AG08396 (cell line): ENCODE measurements around the gene LRRC74B.
"Not testable (repeated sequence)": the region's sequence is repeated elsewhere in the genome, so short reads cannot be mapped to it uniquely, and the experiment has no call there.

Experiments
- DNase-seq: peaks from one replicate; pipeline ENCODE4 v3.0.0; 2012; ENCODE audit warnings: low spot score, mixed read lengths

Gene LRRC74B

DNA sequence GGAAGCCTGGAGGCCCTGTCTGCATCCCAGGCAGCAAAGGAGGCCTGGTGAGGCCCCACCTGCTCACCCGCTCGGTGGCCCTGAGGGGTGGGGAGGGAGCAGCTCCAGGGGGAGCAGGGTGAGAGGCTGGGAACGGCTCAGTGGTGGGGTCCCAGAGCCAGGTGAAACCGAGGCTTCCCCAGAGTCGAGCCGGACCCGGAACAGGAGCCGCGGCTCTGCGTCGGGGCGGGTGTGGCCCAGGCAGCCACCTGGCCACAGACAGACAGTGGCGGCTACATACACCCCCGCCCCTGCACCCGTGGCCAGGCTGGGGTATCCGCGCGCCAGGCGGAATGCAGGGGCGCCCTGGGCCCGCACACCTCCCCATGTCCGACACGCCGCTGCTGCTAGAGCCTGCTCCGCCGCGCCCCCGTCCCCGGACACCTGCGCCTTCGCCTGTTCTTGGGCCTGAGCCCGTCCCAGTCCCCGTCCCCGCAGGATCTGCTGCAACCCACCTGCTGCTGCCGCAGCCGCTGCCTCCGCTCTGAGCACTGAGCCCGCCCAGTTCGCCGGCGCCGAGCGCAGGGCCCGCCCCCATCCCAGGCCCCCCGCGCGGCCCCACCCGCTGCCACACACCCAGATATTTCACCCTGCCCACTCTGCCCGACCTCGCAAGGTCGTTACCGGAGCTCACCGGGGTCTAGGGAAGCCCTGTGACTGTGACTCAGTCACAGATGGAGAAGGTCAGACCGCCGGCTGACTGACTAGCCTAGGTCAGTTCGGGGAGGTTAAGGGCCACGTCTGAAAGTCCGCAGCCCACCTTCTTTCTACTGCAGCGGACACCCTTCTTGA, 13.5 kb upstream of the LRRC74B start, which contains the start of gene SLC7A4:
TSS of gene SLC7A4 (minus strand) at position 525 of the 831 bp plus-strand sequence. CDS start 749 bp downstream, outside the sequence.
- no peak for DNase-seq

DNA sequence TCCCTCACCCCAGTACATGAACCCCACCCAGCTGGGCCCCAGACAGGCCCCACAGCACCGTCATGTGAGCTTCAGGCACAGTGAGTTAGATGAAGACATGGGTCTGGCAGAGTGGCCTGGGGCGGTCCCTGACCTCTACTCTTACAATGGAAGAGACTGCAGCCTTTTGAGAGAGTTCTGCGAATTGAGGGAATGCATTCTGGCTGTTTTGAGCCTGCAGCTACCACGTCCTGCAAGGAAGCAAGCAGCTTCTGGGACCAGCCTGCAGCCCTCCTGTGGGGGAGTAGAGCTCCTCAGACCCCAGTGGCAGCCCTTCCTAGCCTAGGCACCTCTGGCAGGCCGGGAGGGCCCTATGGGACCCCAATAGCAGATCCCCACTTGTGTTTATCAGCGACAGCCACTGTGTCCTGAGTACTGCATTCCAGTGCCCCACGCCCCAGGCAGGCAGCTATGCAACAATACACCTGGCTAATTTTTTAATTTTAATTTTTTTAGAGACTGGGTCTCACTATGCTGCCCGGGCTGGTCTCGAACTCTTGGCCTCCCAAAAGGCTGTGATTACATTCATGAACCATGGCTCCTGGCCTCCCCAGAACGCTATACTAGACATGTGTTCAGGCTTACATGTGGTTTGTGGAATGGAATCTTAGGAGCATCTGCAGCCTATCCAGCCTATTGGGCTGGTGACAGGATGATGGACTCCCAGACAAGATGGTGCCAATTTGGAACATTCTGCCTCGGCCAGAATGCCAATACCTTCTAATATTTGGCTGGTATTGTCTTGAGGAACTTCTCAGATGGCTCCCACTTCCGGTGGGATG, 12.7 kb upstream of the LRRC74B start:
- DNase-seq: no peak

DNA sequence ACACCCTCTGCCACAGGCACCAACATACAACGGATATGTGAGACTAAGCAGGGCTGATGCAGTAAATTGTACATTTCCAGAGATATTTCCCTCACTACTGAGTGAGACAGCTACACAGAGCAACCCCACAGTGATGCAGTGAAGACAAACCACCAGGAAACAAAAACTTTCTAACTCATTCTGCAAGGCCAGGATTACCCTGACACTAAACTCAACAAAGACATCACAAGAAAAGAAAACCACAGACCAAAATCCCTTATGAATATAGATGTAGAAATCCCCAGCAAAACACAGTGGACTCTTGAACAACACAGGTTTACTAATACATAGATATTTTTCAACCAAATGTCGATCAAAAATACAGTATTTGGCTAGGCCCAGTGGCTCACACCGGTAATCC, 11.9 kb upstream of the LRRC74B start:
- DNase-seq: no peak

DNA sequence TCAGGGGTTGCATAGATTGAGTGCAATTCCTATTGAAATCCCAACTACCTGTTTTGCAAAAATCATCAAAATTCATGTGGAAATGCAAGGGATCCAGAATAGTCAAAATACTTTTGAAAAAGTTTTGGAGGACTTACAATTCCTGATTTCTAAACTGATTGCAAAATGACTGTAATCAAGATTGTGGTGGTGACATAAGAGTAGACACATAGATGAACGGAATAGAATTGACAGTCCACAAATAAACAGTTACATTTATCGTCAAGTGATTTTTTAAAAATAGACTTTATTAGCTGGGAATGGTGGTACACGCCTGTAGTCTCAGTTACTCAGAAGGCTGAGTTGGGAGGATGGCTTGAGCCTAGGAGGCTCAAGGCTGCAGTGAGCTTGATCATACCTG, 10.8 kb upstream of the LRRC74B start:
- no peak for DNase-seq

DNA sequence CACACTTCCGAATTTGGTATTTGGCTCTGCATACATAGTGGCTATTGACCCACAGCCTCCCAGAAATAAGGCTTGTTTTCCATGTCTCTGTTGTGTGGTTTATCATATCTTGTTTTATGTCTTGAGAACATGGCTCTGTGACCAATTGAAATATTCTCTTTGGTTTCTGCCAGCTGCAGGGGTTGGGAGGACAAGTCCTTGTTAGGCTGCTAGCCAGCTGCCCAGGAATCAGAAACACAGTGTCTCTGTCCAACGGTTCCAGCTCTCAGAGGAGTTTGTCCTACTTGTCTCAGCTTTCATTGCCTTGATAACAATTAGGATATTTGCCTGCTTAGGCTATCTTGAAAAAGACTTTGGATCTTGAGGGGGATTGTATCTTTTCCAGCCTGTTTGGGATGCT, 7.3 kb upstream of the LRRC74B start:
- no peak for DNase-seq

DNA sequence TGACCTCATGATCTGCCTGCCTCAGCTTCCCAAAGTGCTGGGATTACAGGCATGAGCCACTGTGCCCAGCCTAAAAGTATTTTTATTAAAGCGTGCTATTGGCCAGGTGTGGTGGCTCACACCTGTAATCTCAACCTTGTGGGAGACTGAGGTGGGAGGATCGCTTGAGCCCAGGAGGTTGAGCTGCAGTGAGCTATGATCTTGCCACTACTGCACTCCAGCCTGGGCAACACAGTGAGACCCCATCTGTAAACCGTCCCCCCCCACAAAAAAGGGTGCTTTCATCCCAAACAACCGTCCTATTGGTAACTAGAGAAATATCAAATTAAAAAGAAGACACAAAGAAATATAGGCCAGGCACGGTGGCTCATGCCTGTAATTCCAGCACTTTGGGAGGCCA, 6.6 kb upstream of the LRRC74B start:
- not testable (repeated sequence) for DNase-seq

DNA sequence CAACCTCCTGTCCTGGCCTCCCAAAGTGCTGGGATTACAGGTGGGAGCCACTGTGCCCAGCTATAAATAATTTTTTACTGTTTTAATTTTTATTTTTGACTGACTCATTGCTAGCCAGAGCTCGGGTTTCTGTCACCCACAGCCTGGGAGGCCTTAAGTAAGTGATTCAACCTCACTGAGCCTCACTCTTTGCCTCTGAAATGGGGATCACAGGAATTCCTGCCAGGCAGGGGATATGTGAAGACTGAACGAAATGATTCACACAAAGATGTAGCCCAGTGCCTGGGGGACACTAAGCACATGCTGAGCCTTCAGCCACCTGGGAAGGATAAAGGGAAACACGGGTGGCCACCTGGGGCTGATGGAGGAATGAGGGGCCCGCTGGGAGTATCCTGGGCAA, 3.8 kb upstream of the LRRC74B start:
- no peak for DNase-seq

DNA sequence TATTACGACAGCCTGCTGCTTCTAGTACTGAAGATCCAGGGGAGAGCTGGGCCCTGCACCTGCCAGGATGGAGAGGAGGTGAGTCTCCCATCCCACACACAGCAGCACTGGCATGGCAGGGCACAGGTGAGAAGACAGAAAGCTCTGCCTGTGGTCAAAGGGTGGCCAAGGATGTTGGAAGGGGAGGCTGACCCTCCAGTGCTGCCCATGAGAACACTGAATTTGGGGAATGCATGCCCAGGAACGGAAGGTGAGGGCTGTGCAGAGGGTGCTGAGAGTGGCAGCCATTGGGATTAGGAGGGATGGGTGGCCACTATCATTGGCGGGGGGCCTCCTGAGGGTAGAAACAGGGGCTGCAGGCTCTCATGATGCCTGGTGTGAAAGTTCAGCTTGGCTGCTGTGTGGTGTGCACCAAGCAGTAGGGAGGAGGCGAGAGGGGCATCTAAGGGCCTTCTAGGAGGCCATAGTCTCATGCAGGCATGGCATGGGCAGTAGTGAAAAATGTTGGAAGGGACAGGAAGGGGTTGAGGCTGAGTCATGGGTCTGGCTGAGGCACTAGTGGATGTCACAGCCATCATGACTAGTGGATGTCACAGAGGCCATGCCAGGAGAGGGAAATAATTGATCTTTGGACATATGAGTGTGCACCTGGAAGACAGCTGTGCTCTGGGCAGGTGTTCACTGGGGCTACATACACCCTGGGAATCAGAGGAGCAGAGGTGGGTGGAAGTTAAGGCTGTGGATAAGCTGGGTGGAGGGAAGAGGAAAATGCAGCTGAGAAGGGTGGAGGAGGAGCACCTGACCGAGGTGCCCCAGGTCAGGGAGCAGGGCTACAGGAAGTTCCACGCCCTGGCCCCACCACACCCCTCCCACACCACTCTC, 2.5 kb upstream of the LRRC74B start:
- no peak for DNase-seq

DNA sequence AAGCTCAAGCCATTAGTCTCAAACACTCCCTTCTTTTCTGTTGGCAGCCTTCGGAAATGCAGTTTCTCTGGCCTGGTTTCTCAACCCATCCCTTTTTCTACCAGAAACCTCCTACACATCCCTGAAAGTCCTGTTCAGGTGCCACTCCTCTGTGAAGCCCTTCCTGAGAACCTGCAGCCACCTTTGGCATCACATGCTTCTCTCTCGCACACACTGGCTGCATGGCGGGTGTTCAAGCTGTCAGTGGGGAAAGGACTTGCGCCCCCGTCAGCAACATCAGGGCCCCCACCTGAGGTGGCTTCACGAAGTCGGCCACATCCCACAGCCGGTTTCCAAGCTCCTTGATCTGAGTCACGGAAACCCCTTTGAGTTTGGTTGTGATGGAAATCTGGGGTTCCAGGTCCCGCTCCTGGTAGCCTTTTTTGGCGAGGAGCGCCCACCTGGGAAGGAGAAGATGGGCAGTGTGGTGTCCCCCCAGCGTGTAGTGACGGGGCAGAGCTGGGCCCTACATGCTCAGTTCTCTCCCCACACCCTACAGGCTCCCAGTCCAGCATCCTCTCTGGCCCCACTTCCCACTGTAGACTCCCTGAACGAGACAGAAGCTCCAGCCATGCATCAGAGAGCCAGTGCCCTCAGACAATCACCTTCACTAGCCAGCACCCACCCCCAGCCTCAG, 1.7 kb upstream of the LRRC74B start:
- DNase-seq: no peak

DNA sequence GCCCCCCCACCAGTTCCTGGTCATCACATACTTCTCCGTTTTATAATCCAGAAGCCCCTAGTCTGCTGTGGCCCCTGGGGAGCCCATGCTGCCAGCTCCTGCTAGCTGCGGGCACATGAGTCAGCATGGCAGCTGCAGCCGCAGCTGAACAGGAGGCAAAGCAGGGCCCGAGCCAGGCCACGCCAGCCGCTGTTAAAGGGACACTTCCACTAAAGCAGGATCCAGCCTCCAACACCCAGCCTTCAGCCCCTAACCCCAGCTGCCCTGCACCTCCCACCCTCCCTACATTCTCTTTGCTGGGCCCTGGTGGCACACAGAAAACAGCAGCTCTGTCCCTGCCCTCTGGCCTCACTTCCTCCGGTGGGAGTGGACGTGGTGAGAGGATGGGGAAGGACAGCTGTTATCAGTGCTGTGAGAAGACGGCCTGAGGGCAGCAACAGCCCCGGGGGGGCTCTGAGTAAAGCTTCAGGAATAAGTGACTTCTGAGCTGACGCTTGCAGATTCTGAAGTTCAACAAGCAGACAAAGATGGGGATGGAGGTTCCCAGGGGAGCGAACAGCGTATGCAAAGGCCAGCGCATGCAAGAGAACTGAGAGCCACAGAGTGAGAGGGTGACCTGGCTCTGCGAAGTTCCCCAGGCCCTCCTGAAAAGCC, 688 bp upstream of the LRRC74B start:
- DNase-seq: no peak

DNA sequence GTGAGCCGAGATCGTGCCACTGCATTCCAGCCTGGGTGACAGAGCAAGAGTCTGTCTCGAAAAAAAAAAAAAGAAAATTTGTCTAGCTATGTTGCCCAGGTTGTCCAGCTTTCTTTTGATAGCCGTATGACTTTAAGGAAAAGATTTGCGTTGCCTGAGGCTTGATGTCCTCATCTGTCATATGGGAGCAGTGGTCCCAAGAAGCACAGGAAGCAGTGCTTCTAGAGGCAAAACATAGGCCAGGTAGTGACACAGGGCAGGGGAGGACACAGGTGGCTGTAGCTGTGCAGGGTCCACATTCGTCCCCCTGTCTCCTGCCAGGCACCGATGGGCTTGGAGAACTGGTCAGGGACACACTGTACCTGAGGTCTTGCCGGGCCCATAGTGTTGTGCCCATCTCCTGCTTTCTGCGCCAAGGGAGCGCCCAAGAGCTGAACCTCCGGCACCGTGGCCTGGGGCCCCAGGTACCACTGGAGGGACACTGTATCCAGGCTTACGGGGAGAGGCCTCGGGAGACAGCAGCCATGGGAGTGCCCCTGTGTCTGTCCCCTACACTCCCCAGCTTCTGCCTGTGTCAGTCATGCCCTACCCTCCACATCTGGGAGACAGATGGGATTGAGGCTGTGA, 1.4 kb downstream of the LRRC74B start:
- DNase-seq: no peak

DNA sequence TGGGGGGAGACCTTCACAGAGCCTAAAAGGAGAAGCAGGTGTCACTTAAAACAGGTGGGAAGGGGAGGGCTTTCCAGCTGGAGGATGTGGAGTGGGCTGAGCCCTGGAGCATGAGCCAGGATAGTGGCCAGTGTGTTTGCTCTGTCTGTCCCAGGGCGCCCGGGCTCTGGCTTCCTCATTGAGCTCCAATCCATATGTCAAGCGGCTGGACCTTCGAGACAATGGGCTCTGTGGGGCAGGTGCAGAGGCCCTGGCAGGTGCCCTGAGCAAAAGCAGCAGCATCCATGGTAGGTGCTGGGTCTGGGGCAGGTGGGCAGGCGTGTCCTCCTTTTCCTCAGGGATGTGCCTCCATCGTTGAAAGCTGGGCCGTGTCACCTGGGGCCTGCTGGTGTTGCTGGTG, 2.0 kb downstream of the LRRC74B start:
- DNase-seq: no peak

DNA sequence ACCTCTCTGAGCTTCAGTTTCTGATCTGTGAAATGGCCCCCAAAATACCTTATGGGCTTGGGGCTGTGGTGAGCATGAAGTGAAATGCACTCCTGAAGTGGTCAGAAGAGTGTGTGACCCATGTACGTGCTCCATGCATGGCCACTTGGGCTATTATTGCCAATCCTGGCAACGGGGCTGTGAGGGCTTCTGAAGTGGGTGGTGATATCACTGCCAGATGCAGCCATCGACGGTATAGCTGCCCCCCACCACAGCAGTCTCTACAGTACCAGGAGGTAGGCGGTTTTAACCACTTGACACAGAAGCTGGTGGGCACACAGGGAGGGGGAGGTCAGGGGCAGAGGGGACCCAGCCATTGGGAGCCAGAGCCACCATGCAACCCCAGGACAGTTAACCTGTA, 2.7 kb downstream of the LRRC74B start:
- not testable (repeated sequence) for DNase-seq

DNA sequence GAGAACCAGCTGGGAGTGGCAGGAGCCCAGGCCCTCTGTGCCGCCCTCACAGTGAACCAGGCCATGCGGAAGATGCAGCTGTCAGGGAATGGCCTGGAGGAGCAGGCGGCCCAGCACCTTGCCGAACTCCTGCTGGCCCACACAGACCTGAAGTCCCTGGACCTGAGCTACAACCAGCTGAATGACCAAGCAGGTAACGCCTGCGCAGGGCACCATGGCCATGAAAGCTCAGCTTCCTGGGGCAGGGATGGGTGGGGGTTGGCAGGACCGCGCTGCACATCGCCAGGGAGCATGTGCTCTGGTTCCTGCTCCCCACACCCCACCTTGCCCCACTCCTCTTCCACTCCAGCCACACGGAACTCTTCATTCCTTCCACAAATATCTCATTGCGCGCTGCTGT, 3.2 kb downstream of the LRRC74B start:
- DNase-seq: not testable (repeated sequence)

DNA sequence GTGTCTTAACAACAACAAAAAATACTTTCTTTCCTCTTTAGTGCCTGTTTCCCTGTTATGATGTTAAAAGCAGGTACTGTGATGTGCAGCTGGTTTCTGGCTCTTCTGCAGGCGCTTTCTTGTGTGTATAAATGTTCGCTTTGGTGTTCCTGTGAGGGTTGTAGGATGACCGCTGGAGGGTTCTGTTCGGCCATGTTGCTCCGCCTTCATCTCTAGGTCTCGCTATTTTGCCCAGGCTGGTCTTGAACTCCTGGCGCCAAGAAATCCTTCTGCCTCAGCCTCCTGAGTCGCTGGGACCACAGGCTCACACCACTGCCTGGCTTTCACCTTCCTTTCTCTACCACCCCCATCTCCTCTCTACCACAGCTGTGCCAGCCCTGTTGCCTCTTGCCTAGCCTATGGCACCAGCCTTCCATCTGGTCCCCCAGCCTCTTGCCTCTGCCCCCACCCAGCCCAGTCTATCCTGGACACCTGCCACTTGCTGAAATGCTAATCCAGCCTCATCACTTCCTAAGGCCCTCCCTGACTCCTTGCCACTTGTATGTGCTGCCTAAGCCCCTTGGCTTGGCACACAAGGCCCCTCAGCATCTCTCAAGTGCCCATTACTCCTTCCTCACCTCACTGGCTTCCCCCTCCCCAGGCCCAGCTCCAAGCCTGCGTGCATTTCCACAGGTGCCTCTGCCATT, 5.5 kb downstream of the LRRC74B start:
- no peak for DNase-seq

DNA sequence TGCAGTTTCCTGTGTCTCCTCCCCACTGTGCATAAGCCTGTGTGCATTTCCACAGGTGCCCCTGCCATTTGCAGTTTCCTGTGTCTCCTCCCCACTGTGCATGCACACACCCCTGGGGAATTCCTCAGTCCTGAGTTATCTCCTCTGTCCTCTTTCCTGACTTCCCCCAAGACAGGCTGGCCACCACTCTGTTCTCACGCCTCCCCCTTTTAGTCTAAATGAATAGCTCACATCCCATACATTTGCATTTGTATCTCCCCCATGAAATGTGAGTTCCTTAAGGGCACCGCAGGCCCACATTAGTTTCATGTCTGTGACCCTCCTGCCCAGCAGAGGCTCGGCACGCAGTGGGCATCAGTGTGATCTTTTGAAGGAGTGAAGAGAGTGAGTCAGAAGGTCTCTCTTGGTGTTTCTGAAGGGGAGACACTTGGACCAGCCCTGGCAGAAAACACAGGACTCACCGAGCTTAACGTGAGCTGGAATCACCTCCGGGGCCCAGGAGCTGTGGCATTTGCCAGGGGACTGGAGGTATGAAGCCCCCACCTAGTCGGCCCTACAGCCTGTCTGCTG, 6.2 kb downstream of the LRRC74B start:
- no peak for DNase-seq

DNA sequence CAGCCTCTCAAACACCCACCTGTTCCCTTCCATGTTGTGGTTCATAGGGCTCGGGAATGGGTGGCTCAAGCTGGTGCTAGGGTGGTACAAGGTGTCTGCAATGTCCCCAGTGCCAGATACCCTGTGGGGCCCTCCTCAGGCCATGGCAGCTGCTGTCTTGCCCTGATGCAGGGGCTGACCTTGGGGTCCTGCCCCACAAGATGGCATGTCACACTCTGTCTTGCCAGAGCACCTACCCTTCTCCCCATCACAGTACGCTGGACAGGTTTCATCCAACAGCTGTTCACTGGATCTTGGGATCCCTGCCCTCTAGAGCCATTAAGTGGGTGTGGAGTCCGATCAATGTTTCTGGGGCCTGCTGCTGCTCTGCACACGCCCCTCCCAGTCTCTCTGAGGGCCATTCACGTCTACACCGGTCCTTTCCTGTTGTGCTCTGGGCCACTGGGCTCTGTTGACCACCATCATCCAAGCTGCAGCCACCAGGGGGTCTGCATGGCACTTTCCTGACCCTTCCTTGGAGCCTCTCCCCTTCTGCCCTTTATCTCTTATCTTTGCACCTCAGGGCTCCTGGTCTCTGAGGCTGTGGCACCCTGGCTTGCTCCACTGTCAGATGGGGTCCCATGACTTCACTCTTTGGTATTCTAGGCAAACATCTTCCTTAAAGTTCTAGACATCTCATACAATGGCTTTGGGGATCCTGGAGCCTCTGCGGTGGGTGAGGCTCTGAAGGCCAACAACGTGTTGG, 7.1 kb downstream of the LRRC74B start:
- DNase-seq: no peak

DNA sequence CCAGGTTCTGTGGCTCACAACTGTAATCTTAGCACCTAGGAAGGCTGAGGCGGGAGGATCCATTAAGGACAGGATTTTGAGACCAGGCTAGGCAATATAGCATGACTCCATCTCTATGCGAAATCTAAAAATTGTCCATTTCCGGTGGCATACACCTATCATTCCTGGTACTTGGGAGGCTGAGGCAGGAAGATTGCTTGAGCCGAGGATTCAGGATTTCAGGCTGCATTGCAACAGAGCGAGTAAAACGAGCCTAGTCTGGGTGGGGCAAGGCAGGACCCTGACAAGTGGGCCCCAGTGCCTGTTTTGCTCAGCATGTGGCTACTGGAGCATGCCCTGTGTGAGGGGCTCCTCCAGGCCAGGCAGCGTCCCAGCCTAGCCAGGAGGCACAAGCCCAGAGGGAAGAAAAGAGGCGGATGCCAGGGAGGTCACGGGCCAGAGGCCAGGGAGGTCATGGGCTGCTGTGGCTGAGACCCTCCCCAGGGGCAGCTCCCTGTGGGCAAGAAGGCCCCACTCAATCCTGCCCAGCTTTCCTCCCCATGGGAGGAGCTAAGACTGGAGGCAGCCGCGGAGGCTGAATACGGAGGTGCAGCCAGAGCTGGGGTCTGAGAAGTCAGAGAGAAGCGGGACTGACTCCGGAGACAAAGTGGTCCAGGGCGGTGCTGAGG, 8.4 kb downstream of the LRRC74B start:
- DNase-seq: no peak
